GM15510 (cell line): ENCODE data around the gene RFX7.

Experiments
- POLR2A ChIP-seq: IDR thresholded peaks from 3 replicates; pipeline ENCODE4 v1.6.1; 2011; ENCODE audit warnings: borderline replicate concordance; ENCODE audit not compliant: insufficient read length; ENCODE audit errors: extremely low read depth

Gene RFX7

DNA sequence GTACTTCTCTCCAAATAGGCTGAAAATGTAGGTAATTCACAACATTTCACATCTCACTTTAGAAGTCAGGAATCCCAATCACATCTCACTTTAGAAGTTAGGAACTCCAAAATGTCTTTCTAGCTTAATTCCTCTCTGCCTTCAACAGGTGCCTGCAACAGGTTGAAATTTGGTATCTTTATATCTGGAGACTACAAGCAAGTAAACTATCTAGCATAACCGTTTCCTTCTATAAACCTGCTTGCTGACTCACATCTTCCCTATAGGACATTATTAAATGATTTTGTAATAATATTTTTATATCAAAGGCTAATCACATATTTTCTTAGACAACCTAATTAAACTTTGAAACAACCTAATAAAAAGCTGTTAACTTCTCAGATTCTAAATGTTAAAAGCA lies 18.2 kb downstream of the RFX7 start:
- TF ChIP-seq POLR2A = no peak

DNA sequence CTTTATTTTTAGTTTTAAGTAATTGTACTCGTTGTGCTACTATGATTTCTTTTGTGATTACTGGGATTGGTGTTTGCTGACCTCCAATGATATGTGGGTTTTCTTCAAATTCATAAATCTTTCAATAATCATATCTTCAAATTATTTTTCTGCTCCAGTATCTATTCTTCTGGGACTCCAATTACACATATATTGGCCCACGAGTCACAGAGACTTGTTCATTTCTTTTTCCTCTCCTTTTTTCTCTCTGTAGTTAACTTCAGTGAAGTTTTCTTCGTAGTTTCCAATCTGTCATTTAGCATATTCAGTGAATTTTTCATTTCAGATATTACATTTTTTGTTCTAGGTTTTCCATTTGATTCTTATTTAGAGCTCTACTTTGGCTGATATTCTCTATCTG lies 21.4 kb downstream of the RFX7 start:
- no peak for TF ChIP-seq POLR2A

DNA sequence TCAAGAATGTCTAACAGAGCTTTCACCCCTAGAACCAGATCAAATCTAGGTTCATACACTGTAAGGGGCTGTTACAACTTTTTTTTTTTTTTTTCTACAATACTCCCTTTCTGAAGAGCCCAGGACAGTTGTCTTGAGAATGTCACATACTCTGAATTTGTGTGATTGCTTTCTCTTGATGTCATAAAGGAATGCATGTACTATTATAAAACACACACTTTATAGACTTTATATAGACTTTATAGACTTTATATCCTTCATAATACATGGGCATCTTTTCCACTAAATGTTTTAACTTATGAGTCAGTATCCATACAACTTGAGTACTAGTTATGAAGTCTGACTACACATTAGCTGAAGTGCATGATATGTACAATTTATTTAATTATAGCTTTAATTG lies 26.3 kb downstream of the RFX7 start:
- TF ChIP-seq POLR2A = no peak

DNA sequence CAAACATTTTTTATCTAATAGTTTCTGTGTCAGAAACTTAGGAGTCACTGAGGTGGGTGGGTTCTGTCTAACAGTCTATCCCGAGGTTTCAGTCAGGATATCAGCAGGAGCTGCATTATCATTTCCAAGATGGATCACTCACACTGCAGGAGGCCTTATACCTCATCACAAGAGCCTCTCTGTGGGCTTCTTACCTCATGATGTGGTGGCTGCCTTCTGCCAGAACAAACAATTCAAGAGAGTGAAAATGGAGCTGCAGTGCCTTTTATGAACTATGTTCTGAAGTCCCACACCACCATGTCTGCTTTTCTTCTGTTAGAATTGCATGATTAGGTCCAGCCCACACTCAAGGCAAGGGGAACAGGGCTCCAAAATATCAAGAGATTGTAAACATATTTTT lies 27.9 kb downstream of the RFX7 start:
- no peak for TF ChIP-seq POLR2A

DNA sequence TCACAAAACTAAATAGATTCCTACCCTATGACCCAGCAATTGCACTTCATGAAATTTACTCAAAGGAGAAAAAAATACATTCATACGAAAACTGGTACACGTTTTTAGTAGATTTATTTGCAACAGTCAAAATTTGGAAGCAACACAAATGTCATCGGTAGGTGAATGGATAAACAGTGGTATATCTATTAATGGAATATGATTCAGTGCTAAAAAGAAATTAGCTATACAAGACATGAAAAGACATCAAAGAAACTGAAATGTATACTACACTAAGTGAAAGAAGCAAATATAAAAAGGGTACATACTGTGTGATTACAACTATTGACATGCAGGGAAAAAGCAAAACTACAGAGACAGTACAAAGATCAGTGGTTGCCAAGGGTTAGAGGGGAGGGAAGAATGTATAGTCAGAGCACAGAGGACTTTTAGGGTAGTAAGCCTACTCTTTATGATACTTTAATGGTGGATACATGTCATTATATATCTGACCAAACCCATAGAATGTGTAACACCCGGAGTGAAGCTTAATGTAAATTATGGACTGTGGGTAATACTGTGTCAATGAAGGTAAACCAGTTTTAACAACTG lies 31.6 kb downstream of the RFX7 start:
- TF ChIP-seq POLR2A = no peak

DNA sequence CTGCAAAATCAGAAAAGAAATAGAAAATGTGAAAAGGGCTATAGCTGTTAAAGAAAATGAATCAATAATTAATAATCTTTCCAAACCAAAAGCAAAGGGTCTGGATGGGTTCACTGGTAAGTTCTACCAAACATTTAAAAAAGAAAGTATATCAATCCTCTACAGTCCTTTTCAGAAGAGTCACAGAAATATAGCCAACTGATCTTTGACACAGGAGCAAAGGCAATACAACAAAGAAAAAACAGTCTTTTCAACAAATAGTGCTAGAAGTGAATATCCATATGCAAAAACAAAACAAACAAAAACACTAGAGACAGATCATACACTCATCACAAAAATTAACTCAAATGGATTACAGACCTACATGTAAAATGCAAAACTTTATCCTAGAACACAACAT lies 32.6 kb downstream of the RFX7 start:
- TF ChIP-seq POLR2A = no peak

DNA sequence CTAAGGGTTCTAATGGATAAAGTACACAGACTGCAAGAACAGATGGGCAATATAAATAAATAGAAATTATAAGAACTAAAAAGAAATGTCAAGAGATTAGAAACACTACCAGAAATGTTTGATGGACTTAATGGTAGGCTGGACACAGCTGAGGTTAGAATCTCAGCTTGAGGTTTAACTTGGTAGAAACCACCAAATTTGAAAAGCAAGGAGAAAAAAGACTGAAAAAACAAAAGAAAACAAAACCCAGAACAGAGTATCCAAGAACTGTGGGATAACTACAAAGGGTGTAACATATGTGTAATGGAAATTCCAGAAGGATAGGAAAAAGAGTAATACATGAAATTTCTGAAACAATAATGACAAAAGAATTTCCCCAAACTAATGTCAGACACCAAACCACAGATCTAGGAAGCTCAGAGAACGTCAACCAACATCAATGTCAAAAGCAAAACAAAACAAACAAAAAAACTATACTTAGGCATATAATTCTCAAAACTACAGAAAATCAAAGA lies 35.0 kb downstream of the RFX7 start:
- TF ChIP-seq POLR2A = no peak

DNA sequence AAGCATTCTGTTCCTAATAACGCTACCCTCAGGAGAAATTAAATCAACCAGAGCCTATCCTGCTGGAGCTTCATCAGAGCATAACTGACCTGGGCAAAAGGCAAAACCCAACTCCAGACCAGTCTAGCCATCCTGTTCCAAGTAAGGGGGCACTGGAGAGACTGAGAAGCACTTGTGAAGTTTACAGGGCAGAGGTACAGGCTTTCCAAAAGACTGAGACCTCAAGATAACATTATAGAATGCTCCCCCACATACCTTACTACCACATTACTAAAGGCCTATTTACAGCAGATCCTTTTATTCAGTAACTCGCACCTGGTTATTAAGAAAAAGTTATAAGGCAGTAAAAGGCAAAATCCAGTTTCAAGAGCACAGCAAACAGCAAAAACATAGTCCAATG lies 35.5 kb downstream of the RFX7 start:
- no peak for TF ChIP-seq POLR2A

DNA sequence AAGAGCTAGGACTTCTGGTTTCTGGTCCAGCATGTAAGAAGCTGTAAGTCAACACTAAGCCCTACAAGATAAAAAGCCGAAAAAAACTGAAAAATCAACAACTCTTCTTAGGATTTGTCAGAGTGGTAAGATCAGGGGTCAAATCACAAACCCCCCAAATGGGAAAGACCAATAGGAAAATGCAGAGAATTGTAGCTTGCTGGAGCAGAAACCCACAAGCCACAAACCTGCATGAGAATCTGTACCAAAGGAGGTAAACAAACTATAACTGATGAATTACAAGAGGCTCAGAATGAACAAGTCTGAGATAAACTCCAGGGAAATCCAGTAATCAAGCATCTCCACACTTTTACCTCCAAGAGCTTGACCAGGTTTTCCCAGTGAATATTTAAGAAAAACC lies 36.0 kb downstream of the RFX7 start:
- TF ChIP-seq POLR2A = no peak

DNA sequence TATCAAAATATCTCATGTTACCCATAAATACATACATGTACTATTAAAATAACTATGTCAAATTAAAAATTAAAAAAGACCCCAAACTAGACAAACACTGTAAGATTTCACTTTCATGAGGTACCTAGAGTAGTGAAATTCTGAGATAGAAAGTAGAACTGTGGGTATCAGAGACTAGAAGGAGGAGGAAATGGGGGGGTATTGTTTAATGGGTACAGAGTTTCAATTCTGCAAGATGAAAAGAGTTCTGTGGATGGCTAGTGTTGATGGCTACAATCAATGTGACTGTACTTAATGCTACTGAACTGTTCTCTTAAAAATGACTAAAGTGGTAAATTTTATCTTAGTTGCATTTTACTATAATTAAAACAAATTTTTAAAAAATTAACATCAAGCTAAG lies 36.6 kb downstream of the RFX7 start:
- TF ChIP-seq POLR2A = no peak

DNA sequence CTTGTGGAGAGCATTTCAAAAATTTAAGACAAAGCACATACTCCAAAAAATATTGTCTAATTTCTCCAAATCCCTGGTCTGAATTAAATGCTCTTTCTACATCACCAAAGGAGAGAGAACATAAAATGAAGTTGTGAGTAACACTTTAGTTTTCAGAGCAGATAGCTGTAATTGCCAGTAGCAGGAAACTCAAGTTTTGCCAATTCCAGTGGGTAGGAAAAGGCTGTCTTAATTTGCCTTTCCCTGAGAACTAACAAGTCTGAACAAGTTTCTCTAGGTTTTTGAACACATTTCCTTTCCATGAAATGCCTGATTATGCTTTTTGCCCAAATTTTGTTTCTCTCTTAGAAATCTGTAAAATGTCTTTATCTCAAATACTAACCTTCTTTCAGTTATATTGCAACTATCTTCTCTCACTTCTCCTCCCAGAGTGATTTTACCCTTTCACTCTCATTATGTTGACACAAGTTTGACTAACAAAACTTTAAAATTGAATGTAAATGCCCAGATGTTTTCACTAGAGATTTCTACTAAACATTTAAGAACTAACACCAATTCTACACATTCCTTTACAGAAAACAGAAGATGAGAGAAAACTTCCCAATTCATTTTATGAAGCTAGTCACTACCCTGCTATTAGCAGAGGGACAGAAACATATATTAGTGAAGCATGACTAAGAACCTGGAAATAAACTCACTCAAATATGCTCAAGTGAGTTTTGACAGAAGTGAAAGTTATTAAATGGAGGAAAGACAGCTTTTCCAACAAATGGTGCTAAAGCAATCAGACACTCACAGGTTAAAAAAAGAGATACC lies 38.4 kb downstream of the RFX7 start:
- no peak for TF ChIP-seq POLR2A

DNA sequence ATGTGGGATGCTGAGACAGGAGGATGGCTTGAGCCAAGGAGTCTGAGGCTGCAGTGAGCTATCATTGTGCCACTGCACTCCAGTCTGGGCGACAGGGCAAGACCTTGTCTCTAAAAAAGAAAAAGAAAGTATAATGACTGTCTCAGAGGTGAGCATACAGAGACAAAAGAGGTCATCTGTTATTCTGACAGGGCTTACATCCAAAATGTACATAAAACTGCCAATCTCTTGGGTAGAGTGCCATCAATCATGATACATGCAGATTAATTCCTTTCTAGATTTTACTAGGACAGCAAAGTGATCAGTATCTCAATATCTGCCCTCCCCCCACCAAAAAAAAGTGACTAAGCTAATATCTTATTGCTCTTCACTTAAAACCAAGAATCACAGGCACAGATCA lies 41.0 kb downstream of the RFX7 start:
- no peak for TF ChIP-seq POLR2A

DNA sequence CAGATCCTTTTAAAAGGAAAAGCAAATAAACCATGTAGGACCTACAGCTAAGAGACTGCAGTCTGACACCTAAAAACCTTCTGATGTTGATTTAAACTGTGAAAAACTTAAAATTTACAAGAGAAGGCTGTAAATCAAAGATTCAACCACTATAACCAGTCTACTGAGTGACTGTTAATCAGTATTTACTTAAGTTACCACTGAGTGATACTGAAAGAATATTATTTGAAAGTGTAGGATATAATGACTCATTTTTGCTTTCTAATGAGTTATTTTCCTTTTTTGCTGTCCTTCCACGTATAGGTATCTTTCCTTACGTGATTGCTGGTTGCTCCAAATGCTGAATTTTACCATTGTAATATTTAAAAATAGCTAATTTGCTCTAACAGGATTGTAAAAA lies 44.6 kb downstream of the RFX7 start:
- TF ChIP-seq POLR2A = no peak

DNA sequence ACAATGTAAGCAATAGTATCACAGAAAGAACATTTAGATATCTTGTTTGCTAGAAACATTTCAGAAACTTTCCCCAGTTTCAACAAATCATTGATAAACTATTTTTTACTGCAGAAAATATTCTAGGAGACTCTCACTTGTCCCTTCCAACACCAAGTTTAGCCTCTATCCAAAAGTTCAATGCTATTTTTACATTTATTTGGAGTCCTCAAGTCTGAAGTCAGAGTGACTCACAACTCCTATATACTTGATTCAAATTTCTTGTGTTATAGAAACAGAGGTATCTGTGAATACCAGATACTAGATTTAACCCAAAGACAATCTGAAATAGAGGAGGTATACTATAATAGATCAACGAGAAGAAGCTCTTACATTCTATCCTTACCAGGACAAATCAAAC lies 49.6 kb downstream of the RFX7 start:
- TF ChIP-seq POLR2A = no peak

DNA sequence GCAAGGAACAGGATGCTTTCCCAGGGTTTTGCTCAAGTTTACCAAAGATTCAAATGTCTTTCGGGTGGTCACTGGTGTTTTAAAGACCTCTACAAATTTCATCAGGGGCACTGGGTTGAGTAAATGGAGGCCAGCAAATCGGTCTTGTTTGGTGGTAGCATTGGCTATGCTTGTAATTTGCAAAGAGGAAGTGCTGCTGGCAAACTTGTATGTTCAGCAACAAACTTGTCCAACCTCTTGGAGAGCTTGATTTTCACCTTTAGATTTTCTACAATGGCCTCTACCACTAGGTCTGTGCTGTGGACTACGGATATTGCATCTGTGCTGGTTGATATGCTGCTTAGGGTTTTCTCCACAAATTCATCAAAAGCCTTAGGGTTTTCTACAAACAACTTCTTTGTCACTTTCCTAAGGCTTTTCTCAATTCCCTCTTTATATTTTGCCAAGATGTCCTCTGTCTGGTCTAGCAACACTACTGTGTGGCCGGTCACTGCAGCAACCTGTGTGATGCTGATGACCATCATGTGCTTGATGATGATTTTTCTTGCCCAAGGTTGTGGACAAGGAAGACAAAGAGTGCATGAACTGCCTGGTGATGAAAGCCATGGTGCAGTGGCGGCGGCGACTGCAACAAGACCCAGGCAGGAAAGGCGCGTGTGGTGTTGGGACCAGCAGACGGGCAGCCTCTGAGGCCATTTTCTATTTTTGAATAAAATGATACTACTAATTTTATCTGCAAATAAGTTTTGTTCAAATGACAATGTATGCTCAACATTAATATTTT lies 50.8 kb downstream of the RFX7 start:
- TF ChIP-seq POLR2A = no peak
